GM19239 (cell line): ENCODE data around the gene AFAP1.

ENCODE experiments used
- DNase-seq: peaks from one replicate; pipeline ENCODE4 v3.0.0; 2011; ENCODE audit warnings: low spot score; ENCODE audit not compliant: insufficient read length
- FAIRE-seq: peaks from 2 replicates; lab custom pipeline; 2011; peaks lifted over from hg19 to GRCh38; lab: Jason Lieb, UNC

The AFAP1 gene

GRCh38 chr4:7715271-7716009 is 224.2 kb downstream of the AFAP1 start:
- FAIRE-seq (no peak), DNase-seq (no peak)

- DNase-seq (no peak), FAIRE-seq (no peak)
Observed at GRCh38 chr4:7714738-7715137, 224.9 kb downstream of the AFAP1 start.

DNA sequence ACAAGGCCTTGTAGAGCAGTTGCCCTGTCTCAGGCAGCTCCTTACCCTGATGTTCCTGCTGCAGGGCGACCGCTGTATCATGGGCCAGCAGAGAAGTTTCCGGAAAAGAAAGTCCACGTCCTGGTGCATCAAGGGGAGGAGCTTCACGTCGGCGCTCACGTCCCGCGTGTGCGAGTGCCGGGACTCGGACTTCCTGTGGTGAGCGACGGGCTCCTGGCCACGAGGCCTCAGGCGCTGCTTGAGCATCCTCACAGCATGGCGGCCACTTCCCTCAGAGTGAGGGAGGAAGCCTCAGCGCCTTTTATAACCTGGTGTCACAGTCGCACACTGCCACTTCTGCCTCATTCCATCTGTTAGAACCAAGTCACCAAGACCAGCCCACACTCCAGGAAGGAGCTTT is 225.5 kb downstream of the AFAP1 start:
- no peak for DNase-seq
- no peak for FAIRE-seq

- FAIRE-seq (no peak), DNase-seq (no peak)
Observed at GRCh38 chr4:7713757-7714156, 225.9 kb downstream of the AFAP1 start.

DNA sequence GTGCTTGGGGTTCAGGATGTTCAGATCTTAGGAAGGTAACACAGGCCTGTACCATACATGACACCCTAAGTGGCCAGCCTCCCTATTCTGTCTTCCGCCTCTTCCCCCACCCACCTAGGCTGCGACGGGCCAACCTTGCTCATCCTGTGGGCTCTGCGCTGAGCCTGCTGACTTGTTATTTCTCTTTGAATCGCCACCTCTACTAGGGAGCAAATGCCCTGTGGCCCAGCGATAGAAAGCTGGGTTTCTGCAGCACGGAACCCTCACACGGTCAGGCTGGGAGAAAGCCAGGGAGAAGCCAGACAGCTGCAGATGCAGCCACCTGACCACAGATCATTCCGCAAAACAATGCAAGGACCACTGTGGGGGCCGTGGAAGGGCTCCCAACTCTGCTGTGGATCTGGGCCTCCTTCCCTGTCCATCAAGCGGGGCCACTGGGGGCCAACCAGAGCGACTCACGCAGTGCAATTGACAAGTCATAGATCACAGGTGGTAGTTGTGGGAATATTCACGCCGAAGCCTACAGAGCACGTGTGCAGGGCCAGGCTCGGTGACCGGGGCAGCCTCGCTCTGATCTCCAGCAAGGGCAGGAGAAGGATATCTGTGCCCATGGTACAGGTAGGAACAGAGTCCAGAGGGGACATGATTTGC is 227.5 kb downstream of the AFAP1 start:
- DNase-seq (no peak), FAIRE-seq (no peak)

DNA sequence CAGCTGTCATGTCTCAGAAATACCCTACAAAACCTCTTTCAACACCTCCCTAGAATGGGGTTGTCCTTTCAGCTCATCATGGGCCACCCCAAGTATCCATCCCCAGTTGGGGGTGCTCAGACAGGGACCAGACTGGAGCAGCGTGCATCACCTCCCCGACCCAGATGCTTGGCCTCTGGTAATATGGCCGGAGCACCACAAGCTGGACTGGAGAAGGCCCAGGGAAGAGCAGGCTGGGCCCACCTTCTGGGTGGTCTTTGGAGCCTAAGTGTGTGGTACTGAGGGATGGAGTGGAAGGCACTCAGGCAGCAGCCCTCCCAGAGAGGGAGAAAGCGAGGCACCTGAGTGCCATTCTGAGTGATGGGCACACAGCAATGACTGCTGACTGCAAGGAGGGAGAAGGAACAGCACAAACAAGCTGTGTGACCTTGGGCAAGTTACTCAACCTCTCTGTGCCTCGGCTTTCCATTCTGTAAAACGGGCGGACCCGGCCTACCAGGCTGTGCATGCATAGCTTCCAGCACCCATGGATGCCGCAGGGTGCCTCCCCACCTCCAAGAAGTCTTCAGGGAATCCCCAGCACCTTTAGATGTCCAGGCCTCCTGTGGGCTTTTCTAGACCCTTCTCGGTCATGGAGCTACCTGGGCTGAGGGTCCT is 228.2 kb downstream of the AFAP1 start:
- no peak for DNase-seq
- FAIRE-seq, result no peak

- no peak for DNase-seq
Observed at GRCh38 chr4:7710576-7711306, 228.9 kb downstream of the AFAP1 start.

DNA sequence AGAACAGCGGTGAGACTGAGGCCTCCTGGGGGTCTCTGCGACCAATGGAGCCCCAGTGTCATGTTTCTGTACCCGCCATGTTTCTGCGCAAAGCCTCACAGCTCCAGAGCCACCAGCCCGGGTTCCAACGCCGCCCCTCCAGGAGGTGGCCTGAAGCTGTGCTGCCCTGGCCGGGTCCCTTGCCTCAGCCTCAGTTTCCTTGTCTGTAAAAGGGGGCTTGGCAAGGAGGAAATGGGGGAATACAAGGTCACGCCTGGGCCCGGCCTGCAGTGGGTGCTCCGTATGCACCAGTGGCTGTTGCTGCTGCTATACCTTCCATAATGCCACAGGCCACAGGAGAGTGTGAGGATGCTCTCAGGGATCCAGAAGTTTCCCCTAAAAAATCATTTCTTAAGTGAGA is 229.5 kb downstream of the AFAP1 start:
- DNase-seq, result no peak
- FAIRE-seq, result no peak

More at GRCh38 chr4:7710576-7711306, 228.9 kb downstream of the AFAP1 start:
- FAIRE-seq, result no peak

DNA sequence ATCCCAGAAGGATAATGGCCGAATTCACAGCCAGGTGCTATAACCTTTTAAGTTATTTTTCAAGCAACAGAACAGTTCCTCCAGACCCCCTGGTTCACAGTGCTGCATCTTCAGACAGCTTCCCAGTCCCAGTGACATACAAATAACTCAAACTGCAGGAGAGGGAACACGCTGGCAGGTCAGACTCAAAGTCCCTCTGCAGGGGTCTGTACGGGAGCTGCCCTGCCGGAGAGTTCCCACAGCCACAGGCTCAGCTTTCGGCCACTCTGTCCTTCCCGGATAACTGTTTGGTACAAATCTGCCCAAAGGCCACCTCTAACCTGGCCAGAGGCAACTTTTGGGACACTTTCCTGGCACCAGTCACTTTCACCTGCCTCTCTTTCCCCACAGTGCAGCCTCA is 230.2 kb downstream of the AFAP1 start:
- FAIRE-seq (no peak), DNase-seq (no peak)

- no peak for FAIRE-seq
- DNase-seq, result no peak
Observed at GRCh38 chr4:7708981-7709380, 230.7 kb downstream of the AFAP1 start.
